Diencephalon (tissue), 1 donor: ENCODE results near the gene DUSP19. TPM values are rescaled to one million over a fixed set of nuclear protein-coding genes. Genes with fewer than 3 reads are reported as not detected.

ENCODE experiments used
- small RNA-seq: library from RNA; depleted of rRNA; stranded (forward); fragments of <200 nt; gene quantifications from one replicate; pipeline ENCODE3, GENCODE V24; 2014
- total RNA-seq: library from RNA; depleted of rRNA; stranded (reverse); fragments of >200 nt; gene quantifications from one replicate; pipeline ENCODE4 v1.2.3, GENCODE V29; 2014

DUSP19 gene
- total RNA-seq, result 10.6 TPM

GRCh38 chr2:183078464-183079138 is at the start of gene DUSP19:
DUSP19 (plus strand) TSS chr2:183078747; CDS start chr2:183078934, 187 bp downstream.

GRCh38 chr2:183038341-183039300 is 39.9 kb upstream of the DUSP19 start, which contains the start of gene NCKAP1:
NCKAP1 (minus strand) TSS chr2:183038457; CDS start chr2:183038099, 358 bp downstream.

GRCh38 chr2:183124222-183124956 is 45.8 kb downstream of the DUSP19 start, which contains the start of gene NUP35:
NUP35 (plus strand) TSS chr2:183124443; CDS start chr2:183124458, 15 bp downstream.

Small RNA genes within 50 kb of the gene (small RNA-seq; reads per million reads assigned to genes)
- gene RF00599, result not detected

Other genes with a start within 250 kb of the DUSP19 start
- 5.5 TPM for gene FRZB, start 212.1 kb upstream of the DUSP19 start, total RNA-seq
- gene NCKAP1, start 40.3 kb upstream of the DUSP19 start, total RNA-seq, result 217 TPM
- gene NUP35, start 45.7 kb downstream of the DUSP19 start, total RNA-seq, result 44.3 TPM